HuH-7.5 (cell line): ENCODE results near the gene TSPAN8.
"Not testable (repeated sequence)": the region's sequence is repeated elsewhere in the genome, so short reads cannot be mapped to it uniquely, and the experiment has no call there.

Experiments used
- DNase-seq: peaks from one replicate; pipeline ENCODE4 v3.0.0; 2011; ENCODE audit warnings: low spot score

TSPAN8 gene

GRCh38 chr12:71125949-71126348 is 31.9 kb downstream of the TSPAN8 start:
- DNase-seq = no peak

DNA sequence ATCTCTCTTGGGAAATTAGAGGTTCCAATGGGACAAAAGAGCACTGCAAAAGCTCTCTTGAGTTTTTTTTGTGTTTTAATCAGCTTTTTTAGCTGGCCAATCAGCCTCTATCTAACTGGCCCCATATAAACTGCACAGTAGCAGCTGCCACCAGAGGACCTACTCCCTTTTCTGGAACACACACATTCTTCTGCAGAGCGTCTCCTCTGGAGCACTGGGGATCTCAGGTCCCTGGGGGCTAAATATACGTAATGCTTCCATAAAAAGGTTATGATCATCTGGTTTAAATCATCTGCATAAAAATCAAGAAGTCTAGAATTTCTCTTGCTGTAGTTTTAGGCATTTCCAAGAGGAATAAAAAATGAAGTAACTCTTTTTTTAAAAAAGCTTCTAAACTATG is 32.3 kb downstream of the TSPAN8 start:
- DNase-seq = no peak

- no peak for DNase-seq
Measured at GRCh38 chr12:71124835-71125460, 32.9 kb downstream of the TSPAN8 start.

- DNase-seq = not testable (repeated sequence)
Measured at GRCh38 chr12:71113148-71113547, 44.7 kb downstream of the TSPAN8 start.

DNA sequence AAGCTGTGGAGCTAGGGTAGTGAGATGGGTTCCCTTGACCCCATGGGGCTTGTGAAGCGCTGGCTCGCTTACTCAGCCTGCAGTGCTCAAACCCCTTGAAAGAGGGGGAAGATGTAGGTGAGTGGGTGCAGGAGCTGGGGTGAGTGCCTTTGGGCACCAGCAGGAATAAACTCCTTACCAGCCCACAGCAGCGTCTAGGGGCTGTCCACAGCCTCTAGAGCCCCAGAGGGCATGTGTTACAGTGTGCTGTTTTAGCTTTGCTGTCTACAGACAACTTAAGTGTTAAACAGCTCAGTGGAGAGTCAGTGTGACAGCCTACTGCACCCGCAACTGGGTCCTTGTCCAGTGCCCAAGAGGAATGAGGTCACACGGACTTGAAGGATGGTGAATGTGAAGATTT is 48.0 kb downstream of the TSPAN8 start:
- no peak for DNase-seq

DNA sequence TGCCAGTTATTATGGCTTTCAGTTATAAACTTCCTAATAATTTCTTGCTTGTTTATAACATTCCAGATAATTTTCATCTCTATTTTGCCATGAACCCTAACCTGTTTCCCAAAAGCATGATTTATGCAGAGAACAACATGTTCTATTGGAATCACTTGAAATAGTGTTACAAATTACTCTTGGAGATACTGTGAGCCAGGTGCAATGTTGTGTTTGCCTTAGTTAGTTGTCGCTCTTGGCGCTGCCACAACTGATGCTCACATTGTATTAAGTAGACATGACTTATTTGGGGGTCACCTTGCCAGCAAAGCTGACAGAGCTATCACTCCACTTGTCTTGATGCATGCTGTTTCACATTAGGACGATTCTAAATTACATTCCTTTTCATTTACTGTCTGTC is 49.4 kb downstream of the TSPAN8 start:
- no peak for DNase-seq

DNA sequence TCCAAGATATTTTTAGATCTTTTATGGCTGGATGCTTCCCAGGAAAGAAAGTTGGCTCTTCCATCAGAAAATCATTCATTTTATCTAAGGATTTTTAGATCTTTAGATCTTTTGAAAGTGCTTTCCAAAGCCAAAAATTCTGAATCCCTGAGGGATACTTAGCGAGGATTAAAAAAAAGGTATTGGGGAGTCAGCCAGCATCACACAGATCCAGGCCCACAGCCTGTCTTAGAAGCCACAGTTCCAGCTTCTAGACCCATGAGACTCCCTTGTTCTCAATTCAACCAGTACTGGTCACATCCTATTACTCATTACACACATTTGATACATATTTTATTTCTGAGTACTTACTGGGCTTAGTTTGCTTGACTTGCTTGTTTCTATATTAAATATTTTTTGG is 49.9 kb downstream of the TSPAN8 start:
- DNase-seq = no peak

DNA sequence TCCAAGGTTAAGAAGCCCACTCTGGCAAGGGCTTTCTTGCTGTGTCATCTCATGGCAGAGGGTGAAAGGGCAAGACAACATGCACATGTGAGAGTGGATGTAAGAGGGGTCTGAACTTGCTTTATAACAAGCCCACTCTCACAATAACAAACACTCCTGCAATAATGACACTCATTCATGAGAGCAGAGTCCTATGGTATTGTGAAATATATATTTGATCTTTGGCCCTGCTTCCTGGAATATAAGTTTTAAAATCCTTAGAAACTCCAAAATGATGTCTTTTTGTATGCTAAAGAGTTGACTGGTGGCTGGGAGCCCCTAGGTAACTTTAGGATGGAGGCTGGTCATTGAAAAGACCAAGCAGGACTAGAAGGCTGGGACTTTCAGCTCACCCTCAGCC is 51.8 kb downstream of the TSPAN8 start:
- no peak for DNase-seq

- DNase-seq = no peak
Measured at GRCh38 chr12:71092290-71092689, 65.5 kb downstream of the TSPAN8 start.

- no peak for DNase-seq
Measured at GRCh38 chr12:71090971-71091370, 66.8 kb downstream of the TSPAN8 start.

DNA sequence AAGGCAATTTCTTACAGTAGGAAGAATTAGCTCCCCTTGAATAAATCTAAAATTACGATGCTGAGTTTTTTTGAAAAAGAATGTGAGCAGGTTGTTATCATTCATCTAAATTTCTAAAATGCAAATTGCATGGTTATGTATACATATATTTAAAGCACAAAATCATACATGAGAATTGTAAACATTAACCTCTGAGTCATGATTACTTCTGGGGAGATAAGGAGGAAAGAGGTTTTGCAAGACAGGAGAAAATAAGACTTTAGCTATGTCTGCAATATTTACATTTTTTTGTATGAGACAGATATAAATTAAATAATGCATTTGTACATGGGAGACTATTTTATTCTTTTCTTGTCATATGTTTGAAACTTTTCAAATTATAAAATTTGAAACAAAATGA is 72.2 kb downstream of the TSPAN8 start:
- DNase-seq = no peak

DNA sequence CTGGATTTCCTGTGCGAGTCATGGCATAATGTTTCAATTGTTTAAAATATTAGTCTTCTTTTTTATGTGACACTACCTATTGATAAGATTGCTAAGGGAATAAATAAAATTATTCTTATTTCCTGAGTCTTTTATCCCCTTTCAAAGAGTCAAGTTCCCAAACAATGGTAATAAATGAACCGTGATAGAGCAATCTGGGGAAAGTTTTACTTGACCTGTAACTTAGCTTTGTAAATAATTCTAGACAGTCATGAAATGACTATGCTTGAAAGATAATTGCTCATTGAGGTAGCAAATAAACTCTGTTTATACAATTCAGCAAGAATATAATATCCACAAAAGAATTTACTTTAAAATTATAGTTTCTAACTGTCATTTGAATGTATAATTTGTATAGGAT is 82.1 kb downstream of the TSPAN8 start:
- no peak for DNase-seq
